Myocyte (in vitro differentiated cells): Measurements from ENCODE around the gene GALM. TPM values are rescaled to one million over a fixed set of nuclear protein-coding genes. Genes with fewer than 3 reads are reported as not detected.
"Not testable (repeated sequence)": the region's sequence is repeated elsewhere in the genome, so short reads cannot be mapped to it uniquely, and the experiment has no call there.

ENCODE experiments used
- DNase-seq: peaks from one replicate; pipeline ENCODE4 v3.0.0-alpha.2; 2012; ENCODE audit warnings: low read depth
- total RNA-seq: library from RNA; depleted of rRNA; stranded (reverse); fragments of >200 nt; gene quantifications from 2 replicates; pipeline ENCODE4 v1.2.3, GENCODE V29; 2014

Gene GALM
- total RNA-seq, 1 donor from 2014 or later, result 12.4 TPM

DNA sequence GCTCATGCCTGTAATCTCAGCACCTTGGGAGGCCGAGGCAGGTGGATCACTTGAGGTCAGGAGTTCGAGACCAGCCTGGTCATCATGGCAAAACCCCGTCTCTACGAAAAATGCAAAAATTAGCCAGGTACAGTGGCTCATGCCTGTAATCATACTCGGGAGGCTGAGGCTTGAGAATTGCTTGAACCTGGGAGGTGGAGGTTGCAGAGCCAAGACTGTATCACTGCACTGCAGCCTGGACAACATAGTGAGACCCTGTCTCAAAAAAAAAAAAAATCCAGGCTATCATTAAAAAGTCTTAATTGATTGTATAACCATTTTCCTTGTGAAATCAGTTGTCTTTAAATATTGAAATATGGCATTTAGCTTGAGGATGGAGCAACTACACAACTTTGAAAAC, 15.0 kb downstream of the GALM start:
- DNase-seq, result not testable (repeated sequence)

DNA sequence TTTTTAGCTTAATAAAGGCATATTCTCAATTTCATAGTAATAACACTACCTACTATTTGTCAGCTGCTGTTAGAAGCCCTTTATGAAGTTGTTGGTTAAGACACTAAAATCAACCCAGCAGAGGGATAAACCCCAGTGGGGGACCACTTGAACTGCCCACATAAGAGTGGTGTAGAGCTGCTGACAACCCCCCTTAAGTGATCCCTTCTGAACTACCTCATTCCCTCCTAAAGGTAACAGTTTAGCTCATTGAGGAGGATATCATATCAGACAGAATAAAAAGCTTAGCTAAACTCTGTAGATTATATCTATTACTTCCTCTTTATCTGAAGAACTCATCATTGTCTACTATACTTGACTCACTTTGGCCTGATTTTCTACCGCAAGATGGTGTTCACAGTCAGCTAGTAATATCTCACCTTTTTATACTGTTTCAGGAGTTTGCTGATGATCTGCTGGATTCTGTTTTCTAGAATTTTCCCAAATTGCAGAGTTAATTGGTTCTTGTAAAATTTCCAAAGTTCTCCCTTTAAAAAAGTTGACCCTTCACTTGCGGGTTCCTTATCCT, 16.2 kb downstream of the GALM start:
- DNase-seq, result no peak

DNA sequence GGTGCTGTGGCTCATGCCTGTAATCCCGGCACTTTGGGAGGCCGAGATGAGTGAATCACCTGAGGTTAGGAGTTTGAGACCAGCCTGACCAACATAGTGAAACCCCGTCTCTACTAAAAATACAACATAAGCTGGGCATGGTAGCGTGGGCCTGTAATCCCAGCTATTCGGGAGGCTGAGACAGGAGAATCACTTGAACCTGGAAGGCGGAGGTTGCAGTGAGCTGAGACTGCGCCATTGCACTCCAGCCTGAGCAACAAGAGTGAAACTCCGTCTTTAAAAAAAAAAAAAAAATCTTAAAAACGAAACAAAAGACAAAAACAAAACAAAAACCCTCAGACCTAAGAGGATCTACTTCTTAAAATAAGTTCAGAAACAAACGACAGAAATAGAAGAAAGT, 16.7 kb downstream of the GALM start:
- DNase-seq, result not testable (repeated sequence)

DNA sequence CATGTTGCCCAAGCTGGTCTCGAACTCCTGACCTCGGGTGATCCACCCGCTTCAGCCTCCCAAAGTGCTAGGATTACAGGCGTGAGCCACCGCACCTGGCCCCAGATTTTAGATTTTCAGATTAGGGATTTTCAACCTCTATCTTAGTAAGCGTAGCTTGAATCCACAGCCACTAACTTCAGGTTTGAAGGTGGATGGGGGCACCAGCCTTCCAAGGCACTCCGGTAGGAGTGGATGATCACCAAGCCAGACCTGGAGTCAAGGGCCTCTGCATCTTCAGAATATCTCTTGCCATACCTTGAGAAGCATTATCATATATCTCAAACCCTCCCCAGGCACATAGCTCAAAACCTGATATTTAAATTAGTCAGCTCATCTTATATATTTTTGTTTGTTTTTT, 17.9 kb downstream of the GALM start:
- no peak for DNase-seq

DNA sequence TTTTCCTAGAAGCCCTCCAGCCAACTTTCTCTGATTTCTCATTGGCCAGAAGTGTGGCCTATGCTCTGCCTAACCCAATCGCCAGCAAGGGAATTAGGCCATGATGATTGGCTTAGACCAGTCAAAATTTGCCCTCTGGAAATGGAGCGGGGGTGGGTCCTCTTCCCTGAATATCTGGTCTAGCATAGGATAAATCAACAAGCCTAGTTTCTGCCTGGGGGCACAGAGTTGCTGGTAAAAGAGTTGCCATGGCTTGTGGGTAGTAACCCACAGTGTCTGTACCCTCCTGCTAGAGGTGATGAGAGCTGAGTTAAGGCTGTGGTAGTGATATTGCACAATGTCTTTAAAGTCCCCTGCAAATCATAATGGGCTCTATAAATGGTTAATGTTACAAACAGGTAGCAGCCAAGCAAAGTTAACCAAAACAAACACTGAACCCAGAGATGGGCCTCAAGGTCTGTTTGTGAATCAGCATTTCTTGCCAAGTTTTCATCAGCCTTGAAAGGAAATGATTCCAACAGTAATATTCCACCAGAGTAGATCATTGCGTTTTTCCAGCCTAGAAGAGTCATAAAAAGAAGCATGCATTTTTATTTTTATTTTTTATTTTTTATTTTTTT, 19.3 kb downstream of the GALM start:
- no peak for DNase-seq

DNA sequence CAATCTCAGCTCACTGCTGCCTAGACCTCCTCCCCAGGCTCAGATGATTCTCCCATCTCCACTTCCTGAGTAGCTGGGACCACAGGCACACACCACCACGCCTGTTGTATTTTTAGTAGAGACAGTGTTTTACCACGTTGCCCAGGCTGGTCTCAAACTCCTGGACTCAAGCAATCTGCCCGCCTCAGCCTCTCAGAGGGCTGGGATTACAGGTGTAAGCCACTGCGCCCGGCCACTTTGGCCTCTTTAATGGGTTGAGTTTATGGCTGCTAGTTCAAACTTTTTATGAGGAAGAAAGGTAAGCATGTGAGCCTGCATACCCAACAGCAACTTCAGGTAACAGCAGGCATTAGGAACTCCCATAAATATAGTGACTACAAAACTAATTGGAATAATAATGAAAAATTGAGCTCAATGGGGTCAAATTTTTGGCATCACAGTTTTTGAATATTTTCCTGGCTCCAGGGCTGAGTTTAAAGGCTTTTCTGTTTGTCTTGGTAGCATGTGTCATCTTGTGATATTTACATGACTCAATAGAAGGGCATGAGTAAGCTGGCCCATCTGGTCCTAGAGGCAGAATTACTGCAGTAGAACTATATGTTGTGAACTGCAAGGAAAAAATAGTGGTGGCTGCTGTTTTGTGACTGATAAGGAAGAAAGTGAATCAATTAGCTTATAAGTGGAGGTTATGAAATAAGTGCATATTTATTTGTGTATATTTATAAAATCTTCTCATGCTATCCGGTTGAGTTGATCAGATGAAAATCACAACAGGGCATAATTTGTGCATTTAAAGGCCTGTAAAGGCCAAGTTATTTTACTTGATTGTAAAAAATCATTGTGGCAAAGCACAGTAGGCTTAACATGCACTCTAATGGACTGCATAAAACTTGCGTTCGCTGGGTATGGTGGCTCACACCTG, 24.8 kb downstream of the GALM start:
- DNase-seq, result peak; percentile 71

DNA sequence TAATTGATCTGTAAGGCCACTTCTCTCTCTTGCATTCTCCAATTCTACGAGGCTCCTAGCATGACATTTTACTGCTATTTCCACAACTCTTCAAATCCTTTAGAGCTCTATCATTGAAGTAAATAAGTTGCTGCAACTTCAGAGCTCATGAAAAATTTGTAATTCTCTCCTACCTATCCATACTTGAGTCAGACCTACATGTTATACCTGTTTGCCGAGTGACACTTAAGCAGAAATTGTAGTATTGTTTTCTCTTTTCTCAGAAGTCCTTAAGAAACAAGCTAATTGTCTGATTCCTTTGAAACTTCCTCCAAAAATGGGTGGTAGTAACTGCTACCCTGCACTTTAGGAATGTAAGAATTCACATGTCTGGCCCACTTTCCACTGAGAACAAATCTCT, 26.1 kb downstream of the GALM start:
- no peak for DNase-seq

DNA sequence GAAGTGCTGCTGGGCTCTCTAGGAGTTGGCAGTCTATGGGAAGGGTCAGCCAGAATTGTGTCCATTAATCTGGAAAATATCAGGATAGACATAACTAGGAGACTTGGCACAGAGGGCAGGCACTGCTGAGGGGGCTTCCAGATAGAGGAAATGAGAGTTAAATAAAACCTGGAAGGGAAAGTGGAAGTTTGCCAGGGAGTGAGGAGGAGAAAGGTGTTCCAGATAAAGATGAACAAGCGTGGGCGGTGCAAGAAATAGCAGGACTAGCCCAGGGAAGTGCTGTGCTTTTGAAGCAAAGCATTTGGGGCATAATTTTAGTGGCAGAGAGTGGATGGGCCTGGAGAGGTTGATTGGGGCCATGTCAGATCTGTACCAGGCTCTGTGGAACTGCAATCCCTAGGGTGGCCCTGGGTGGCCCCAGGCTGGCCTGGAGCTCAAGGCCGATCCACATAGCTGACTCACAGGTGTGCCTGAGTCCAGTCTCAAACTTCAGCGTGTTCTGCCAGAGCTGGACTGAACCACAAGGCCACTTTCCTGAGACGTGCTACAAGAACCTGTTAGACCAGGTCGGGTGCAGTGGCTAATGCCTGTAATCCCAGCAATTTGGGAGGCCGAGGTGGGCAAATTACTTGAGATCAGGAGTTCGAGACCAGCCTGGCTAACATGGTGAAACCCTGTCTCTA, 26.9 kb downstream of the GALM start:
- no peak for DNase-seq

DNA sequence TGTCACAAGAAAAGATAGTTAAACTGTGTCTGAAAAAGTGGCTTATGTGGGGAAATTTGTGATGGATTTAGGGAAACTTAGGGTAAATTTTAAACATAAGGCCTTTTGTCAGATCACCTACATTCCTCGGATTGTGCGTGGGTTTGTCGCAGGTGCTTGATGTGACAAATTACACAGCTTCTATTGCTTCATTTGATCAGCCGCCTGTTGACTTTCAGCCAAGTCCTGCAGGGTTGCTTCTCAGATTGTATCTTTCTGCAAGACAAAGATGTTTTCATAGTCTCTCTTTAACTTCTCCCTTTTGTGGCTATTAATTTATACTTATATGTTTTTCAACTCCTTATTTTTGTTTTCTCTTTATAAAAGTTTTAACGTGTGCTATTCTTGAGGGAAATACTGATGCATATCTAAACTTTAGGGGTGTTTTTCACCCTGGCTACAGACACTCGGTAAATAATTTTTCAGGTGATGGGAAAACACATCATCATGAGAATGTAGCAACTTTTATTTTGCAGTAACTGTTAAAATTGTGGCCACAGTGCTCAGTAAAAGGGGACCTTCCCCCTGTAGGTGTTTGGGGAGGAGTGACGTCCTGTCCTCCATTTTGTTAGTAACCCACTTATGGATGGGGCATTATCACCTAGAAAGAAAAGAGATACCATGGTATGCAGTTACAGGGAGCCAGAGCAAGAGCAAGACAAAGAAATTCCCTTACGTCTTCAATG, 31.4 kb downstream of the GALM start:
- no peak for DNase-seq

DNA sequence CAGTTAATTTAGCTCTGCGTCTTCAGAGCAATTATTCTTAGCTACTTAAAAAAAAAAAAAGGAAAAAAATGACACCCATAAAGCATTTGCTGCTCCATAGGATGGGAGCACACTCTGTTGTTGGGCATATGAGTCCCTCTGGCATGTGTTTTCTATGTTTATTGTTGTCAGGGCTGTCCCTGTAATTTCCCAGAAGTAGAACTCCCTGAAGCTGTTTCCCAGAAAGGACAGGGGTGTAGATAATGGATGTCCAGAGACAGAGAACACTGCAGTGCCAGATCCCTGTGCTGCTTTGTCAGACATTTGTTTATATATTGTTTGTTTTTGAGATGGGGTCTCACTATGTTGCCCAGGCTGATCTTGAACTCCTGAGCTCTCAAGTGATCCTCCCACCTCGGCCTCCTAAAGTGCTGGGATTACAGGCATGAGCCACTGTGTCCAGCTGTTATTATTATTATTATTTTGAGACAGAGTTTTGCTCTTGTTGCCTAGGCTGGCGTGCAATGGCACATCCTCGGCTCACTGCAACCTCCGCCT, 32.6 kb downstream of the GALM start:
- DNase-seq, result no peak

DNA sequence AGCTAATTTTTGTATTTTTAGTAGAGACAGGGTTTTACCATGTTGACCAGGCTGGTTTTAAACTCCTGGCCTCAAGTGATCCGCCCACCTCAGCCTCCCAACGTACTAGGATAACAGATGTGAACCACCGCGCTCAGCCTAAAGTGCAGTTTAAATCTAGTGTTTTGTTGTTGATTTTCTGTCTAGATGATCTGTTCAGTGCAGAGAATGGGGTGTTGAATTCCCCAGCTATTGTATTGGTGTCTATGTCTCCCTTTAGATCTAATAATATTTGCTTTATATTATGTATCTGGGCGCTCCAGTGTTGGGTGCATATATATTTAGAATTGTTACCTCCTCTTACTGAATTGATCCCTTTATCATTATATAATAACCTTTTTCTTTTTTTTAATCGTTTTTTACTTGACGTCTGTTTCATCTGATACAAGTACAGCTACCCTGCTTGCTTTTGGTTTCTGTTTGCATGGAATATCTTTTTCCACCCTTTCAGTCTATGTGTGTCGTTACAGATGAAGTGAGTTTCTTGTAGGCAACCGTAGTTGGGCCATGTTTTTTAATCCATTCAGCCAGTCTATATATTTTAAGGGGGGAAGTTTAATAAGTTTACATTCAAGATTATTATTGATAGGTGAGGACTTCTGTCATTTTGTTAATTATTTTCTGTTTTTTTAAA, 34.3 kb downstream of the GALM start:
- DNase-seq, result no peak

DNA sequence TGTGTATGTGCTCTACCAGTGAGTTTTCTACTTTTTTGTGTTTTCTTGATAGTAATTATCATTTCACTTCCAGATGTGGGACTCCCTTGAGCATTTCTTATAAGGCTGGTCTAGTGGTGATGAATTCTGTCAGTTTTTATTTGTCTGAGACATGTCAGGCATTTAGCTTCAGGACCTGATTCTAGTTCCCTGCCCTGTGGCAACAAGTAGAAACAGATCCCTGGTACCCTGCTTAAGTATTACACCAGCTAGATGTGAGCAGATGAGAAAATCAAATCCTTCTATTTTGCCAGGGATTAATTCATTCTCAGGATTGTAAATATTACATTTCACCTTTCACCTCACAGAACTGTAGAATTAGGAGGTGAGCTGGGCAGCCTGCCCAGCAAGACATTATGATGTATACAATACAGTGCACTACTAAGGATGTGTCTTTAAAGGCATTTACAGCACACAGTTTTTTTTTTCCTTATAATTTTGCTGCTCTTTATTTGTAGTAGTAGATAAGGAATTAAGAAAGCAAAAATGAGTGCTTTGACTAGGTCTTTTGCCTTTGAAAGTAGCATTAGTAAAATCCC, 35.1 kb downstream of the GALM start:
- DNase-seq, result no peak

DNA sequence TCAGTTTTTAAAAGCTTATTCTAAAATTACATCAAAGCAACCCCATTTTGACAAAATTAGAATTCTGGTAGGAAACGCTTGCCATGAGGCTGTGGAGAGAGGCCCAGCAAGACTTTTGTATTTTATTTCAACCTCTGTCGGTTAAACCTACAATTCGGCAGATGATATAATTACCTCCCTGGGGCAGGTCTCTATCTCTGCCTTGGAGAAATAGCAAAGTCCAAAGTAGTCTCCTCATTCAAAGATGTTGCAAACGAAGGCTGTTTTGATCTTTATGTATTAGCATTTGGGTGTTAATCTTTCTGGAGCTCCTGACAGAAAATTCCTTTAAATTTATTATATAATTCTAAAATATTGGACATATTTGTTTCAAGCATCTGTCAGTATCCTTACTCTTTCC, 35.6 kb downstream of the GALM start:
- DNase-seq, result no peak

DNA sequence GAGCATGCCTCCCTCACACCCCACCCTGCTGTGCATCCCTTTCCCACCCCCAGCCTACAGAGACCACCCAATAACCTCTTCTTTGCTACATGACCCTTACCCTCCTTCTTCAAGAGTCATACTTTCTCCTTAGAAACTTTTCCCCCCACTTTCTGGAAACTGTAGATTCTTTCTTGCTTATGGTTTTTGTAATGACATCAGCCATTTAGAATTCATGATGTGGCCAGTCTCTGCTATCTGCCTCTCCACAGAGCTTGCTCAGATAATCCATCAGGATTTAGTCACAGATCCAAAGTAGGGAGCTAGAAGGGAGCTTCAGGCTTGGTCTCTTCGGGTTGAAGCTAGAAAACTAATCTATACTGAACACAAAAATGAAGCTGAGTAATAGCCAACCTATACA, 36.5 kb downstream of the GALM start:
- DNase-seq, result peak; percentile 70

DNA sequence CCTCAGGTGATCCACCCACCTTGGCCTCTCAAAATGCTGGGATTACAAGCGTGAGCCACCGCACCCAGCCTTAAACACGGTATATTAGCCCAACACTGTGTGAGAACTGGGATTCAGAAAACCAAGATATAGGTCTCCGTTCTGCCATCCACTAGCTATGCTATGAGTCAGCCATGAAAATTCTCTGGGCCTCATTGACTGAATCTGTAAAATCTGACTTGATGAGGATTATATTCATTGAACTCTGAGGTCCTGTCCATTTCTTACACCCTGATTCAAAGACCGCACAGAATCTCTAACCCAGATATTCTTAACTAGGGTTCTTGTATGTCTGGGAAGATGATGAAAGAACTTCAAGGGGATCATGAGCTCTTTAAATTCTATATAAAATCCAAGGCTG, 37.4 kb downstream of the GALM start:
- not testable (repeated sequence) for DNase-seq

DNA sequence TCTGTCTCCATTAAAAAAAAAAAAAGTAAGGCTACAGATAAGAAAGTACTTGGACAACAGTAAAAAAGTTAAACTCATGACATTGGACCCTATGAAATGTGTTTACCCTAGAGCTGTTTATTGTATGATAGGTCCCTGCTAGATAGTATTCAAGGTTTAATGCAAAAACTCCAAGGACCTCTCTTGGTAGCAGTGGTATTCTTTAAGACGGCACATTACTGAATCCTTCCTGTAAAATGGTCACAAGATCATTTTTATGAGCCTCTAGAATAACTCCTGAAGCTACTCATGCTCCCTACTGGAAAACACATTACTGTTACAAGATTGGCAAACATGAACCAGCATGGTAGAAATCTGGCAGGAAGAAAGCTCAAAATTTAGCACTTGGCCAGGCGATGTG, 38.8 kb downstream of the GALM start:
- DNase-seq, result no peak

DNA sequence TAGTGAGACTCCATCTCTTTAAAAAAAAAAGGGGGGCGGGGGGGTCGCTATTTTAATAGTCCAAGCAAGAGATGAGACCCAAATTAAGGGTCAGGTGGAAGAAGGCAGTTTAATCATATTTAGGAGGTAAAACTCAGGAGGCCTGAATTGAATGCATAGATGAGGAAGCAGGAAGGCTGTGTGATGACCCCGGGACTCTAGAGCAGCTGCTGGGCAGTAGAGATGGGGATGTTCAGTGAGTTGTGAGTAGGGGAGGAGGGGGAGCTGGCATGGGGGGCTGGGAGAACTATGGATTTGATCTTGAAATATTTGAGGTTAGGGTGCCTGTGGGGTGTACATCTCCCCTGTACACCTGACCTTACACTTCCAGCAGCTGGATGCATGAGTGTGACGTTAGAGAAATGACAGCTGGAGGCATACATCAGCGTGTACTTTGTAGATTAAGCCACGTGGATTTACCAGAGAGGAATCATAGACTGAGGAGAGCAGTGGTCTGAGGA, 41.0 kb downstream of the GALM start:
- DNase-seq, result no peak

DNA sequence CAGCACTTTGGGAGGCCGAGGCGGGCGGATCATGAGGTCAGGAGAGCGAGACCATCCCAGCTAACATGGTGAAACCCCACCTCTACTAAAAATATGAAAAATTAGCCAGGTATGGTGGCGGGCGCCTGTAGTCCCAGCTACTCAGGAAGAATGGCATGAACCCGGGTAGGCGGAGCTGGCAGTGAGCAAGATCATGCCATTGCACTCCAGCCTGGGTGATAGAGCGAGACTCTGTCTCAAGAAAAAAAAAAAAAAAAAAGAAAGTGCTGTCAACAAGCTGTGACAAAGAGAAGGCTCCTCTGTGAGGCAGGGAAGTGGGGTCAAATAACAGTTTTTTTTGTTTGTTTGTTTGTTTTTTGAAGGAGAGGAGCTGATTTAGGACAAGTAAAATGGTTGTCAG, 42.6 kb downstream of the GALM start:
- not testable (repeated sequence) for DNase-seq

DNA sequence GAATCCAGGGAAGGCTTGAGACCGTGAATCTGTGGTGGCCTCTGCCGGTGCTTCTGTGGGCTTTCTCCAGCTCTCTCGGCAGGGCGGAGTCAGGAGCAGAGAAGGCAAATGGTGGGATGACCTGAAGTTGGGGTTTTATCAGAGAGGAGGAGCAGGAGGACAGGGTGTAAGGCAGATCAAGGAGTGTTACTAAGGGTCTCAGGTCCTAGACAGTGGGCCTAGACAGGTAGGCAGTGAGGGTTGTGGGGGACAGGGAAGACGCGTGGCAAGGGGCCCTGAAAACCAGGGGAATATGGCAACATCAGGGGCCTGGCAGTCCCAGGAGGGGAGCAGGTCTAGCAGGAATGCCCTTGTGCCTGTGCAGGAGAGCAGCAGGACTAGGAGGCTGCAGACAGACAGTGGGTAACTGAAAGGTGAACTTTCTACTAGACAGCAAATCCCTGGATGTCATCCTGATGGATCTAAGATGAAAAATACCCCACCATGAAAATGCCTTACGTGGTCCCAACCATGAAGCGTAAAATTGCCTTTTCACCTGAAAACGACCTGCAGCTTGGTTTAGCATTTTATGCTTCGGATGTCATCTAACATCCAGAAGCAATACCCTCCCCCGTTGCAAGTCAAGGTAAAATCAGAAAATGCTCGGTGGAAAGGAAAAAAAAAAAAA, 43.1 kb downstream of the GALM start:
- DNase-seq, result no peak
